ENCODE data around the gene ATXN1. TPM values are rescaled to one million over a fixed set of nuclear protein-coding genes. Genes with fewer than 3 reads are reported as not detected.

The ATXN1 gene
- polyA plus RNA-seq, 2 of the 4 experiments (the other 2 are of a cell fraction): 2.9 to 8.3 TPM

DNA sequence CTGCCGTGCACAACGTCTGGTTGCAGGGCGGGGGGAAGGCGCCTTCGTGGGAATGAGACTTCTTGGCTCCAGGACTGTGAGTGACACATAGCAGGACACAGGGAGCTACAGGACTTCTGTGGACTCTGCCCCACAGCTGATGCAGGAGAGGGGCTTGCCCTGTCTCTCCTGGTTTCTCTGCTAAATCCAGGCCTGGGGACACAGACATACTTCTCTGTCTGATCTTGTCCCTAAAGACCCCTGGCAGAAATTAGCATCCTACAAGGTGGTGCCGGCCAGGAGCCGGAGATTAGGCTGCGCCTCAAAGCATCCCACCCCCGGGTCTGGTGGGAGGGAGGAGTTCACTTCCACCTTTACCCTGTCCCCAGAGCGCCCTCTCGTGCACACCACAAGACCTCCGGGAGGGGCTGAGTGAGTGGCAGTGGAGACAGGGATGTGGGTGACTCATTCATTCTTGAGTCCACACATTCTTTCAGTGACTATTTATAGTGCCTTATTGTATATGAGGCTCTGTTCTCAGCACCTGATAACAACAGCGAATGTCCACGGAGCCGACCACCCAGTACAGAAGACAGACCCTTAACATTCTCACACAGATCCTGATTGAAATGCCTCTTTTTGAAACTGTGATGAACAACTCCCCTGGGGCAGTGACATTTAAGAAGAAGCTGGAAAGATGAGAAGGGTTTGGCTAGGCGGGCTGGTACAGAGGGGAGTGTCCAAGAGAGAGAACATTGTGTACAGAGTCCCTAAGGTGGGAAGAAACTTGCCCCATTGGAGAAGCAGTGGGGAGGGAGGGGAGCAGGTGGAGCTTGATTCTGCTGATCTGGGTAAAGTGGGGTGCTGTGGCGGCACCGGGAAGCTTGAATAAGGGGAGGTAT lies 483.9 kb downstream of the ATXN1 start:
- TF ChIP-seq KDM1A (IDR thresholded peaks at IDR 0.05; ENCODE audit: low read depth): no peak
- TF ChIP-seq CHD4 (IDR thresholded peaks at IDR 0.05; ENCODE audit: borderline replicate concordance): no peak
- no peak for TF ChIP-seq RARB (CRISPR knock-in tag; IDR thresholded peaks at IDR 0.05)
- no peak for TF ChIP-seq ZC3H11A (IDR thresholded peaks at IDR 0.05)
- no peak for TF ChIP-seq HOXA7 (CRISPR knock-in tag; IDR thresholded peaks at IDR 0.05)
- TF ChIP-seq, protein P1, sequence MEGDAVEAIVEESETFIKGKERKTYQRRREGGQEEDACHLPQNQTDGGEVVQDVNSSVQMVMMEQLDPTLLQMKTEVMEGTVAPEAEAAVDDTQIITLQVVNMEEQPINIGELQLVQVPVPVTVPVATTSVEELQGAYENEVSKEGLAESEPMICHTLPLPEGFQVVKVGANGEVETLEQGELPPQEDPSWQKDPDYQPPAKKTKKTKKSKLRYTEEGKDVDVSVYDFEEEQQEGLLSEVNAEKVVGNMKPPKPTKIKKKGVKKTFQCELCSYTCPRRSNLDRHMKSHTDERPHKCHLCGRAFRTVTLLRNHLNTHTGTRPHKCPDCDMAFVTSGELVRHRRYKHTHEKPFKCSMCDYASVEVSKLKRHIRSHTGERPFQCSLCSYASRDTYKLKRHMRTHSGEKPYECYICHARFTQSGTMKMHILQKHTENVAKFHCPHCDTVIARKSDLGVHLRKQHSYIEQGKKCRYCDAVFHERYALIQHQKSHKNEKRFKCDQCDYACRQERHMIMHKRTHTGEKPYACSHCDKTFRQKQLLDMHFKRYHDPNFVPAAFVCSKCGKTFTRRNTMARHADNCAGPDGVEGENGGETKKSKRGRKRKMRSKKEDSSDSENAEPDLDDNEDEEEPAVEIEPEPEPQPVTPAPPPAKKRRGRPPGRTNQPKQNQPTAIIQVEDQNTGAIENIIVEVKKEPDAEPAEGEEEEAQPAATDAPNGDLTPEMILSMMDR (IDR thresholded peaks at IDR 0.05): peak; percentile 43
- TF ChIP-seq EHF (CRISPR knock-in tag; IDR thresholded peaks at IDR 0.05): no peak
- TF ChIP-seq MAZ (IDR thresholded peaks at IDR 0.05; ENCODE audit: borderline replicate concordance, low read depth, low read length): no peak
- TF ChIP-seq SMC3 (IDR thresholded peaks at IDR 0.05): no peak
- TF ChIP-seq BHLHE40 (IDR thresholded peaks at IDR 0.05; ENCODE audit: low read depth, low read length): no peak
- no peak for TF ChIP-seq RCOR1 (IDR thresholded peaks at IDR 0.05; ENCODE audit: low read depth, low read length)
- no peak for TF ChIP-seq CBX2 (IDR thresholded peaks at IDR 0.05; ENCODE audit: borderline replicate concordance, low read depth)
- TF ChIP-seq NR3C1 (IDR thresholded peaks at IDR 0.05): no peak
- TF ChIP-seq RAD21 (conservative IDR thresholded peaks at IDR 0.05 in 1 of 2, IDR thresholded peaks at IDR 0.05 in 1 of 2): peak; percentile 35; a peak in 3 of 5 replicates
- TF ChIP-seq PHF8 (IDR thresholded peaks at IDR 0.05; ENCODE audit: borderline replicate concordance, low read depth): no peak
- TF ChIP-seq, protein P2, sequence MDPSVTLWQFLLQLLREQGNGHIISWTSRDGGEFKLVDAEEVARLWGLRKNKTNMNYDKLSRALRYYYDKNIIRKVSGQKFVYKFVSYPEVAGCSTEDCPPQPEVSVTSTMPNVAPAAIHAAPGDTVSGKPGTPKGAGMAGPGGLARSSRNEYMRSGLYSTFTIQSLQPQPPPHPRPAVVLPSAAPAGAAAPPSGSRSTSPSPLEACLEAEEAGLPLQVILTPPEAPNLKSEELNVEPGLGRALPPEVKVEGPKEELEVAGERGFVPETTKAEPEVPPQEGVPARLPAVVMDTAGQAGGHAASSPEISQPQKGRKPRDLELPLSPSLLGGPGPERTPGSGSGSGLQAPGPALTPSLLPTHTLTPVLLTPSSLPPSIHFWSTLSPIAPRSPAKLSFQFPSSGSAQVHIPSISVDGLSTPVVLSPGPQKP (IDR thresholded peaks at IDR 0.05; ENCODE audit: low read depth, low read length): no peak
- no peak for TF ChIP-seq HDAC2 (IDR thresholded peaks at IDR 0.05)
- no peak for TF ChIP-seq ESRRA (IDR thresholded peaks at IDR 0.05; ENCODE audit: borderline replicate concordance, low read length)
- no peak for TF ChIP-seq FOSL2 (IDR thresholded peaks at IDR 0.05)
- TF ChIP-seq FOSL2 (CRISPR knock-in tag; IDR thresholded peaks at IDR 0.05): peak; percentile 85
- TF ChIP-seq, protein P3, sequence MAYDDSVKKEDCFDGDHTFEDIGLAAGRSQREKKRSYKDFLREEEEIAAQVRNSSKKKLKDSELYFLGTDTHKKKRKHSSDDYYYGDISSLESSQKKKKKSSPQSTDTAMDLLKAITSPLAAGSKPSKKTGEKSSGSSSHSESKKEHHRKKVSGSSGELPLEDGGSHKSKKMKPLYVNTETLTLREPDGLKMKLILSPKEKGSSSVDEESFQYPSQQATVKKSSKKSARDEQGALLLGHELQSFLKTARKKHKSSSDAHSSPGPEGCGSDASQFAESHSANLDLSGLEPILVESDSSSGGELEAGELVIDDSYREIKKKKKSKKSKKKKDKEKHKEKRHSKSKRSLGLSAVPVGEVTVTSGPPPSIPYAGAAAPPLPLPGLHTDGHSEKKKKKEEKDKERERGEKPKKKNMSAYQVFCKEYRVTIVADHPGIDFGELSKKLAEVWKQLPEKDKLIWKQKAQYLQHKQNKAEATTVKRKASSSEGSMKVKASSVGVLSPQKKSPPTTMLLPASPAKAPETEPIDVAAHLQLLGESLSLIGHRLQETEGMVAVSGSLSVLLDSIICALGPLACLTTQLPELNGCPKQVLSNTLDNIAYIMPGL (CRISPR knock-in tag; IDR thresholded peaks at IDR 0.05; ENCODE audit: borderline replicate concordance): no peak
- no peak for TF ChIP-seq JUN (IDR thresholded peaks at IDR 0.05)
- TF ChIP-seq HOXB5 (CRISPR knock-in tag; IDR thresholded peaks at IDR 0.05): no peak
- FAIRE-seq (no peak), ATAC-seq (peak; percentile 95 to 98), DNase-seq (ENCODE audit: low read depth in 1 of 2, low spot score in 1 of 2) (peak; percentile 68 to 80)
- peak overlapping the region; percentile 67 for H3K4me2 ChIP-seq
- no peaks in the 10 kb centered on the region for H3K9me3 ChIP-seq
- POLR2A ChIA-PET: no interaction called here
- CTCF ChIA-PET: interaction anchor here (0.6 to 4.8 kb wide), 9 partner anchors 9 to 55 kb away, joined by 3 to 27 read pairs (median 6); partner anchors contain the start of gene GMPR
- peaks cover 17% of the 10 kb centered on the region for H3K4me1 ChIP-seq
- H3K27ac ChIP-seq: peak overlapping the region; percentile 52 to 59; a peak in 3 of 6 replicates
- H3K4me3 ChIP-seq: no peak overlapping the region
- WGBS (ENCODE audit: missing lambda C conversion rate): 47% methylated on average over 16 of the region's 18 CpGs
